Liver (tissue), 9 donors: ENCODE measurements around the gene TMEM243. TPM values are rescaled to one million over a fixed set of nuclear protein-coding genes. Genes with fewer than 3 reads are reported as not detected.

Experiments used
- DNase-seq: peaks from one replicate; pipeline ENCODE4 v3.0.0-alpha.2; 2017; ENCODE audit warnings: low spot score
- H3K27ac ChIP-seq, 2 donors: one replicate each; pipeline ENCODE4 v1.7.0; 2013; ENCODE audit warnings: inconsistent platforms in 2 of 2, low read length in 2 of 2, control low read depth in 1 of 2, low read depth in 1 of 2, mild to moderate bottlenecking in 1 of 2
- H3K27me3 ChIP-seq, 4 donors: one replicate each; pipeline versions ENCODE4 v1.6.1 to v1.7.0; 2013; ENCODE audit warnings: low read length in 3 of 4, inconsistent platforms in 1 of 4, mild to moderate bottlenecking in 1 of 4, moderate library complexity in 1 of 4; ENCODE audit not compliant: control insufficient read depth in 4 of 4, insufficient read depth in 4 of 4
- H3K36me3 ChIP-seq, 4 donors: one replicate each; pipeline versions ENCODE4 v1.6.1 to v1.7.0; 2013; ENCODE audit warnings: low read length in 3 of 4, mild to moderate bottlenecking in 3 of 4, low read depth in 1 of 4, moderate library complexity in 1 of 4; ENCODE audit not compliant: control insufficient read depth in 4 of 4, insufficient read depth in 3 of 4
- H3K4me1 ChIP-seq, 4 donors: one replicate each; pipeline versions ENCODE4 v1.6.1 to v1.7.0; 2013; ENCODE audit warnings: low read length in 3 of 4, mild to moderate bottlenecking in 3 of 4, moderate library complexity in 1 of 4; ENCODE audit not compliant: control insufficient read depth in 4 of 4, insufficient read depth in 4 of 4
- H3K4me3 ChIP-seq, 3 donors: one replicate each; pipeline versions ENCODE4 v1.6.1 to v1.7.0; 2013; ENCODE audit warnings: low read length in 3 of 3, control low read depth in 1 of 3, low read depth in 1 of 3, mild to moderate bottlenecking in 1 of 3
- H3K9ac ChIP-seq, 2 donors: one replicate each; pipeline ENCODE4 v1.7.0; 2013; ENCODE audit warnings: low read length in 2 of 2, mild to moderate bottlenecking in 2 of 2, moderate library complexity in 2 of 2, control low read depth in 1 of 2, low read depth in 1 of 2
- H3K9me3 ChIP-seq, 4 donors: one replicate each; pipeline versions ENCODE4 v1.6.1 to v1.7.0; 2013; ENCODE audit warnings: low read length in 3 of 4; ENCODE audit not compliant: control insufficient read depth in 4 of 4
- EGR1 ChIP-seq, 2 donors: IDR thresholded peaks; 2 replicates each; pipeline ENCODE4 v1.6.1; 2016 to 2018; ENCODE audit warnings: antibody characterized with exemption in 2 of 2, low read depth in 2 of 2
- FOXA1 ChIP-seq: IDR thresholded peaks from 2 replicates; pipeline ENCODE4 v1.6.1; 2016; ENCODE audit warnings: antibody characterized with exemption
- FOXA2 ChIP-seq: IDR thresholded peaks from 2 replicates; pipeline ENCODE4 v1.6.1; 2016; ENCODE audit warnings: antibody characterized with exemption
- GABPA ChIP-seq, 2 donors: IDR thresholded peaks in 1 of 2; conservative IDR thresholded peaks in 1 of 2; 2 replicates each; pipeline ENCODE4 v1.6.1; 2016; ENCODE audit warnings: antibody characterized with exemption in 2 of 2, mild to moderate bottlenecking in 1 of 2, moderate library complexity in 1 of 2
- HNF4A ChIP-seq, 2 donors: conservative IDR thresholded peaks; 2 replicates each; pipeline ENCODE4 v1.6.1; 2016; ENCODE audit warnings: antibody characterized with exemption in 2 of 2, mild to moderate bottlenecking in 2 of 2
- HNF4G ChIP-seq: IDR thresholded peaks from 2 replicates; pipeline ENCODE4 v1.6.1; 2016; ENCODE audit warnings: antibody characterized with exemption
- JUND ChIP-seq, 2 donors: IDR thresholded peaks; 2 replicates each; pipeline ENCODE4 v1.6.1; 2016; ENCODE audit warnings: antibody characterized with exemption in 2 of 2
- NR2F2 ChIP-seq: IDR thresholded peaks from 2 replicates; pipeline ENCODE4 v1.6.1; 2016; ENCODE audit warnings: antibody characterized with exemption
- RAD21 ChIP-seq, 2 donors: IDR thresholded peaks; 2 replicates each; pipeline ENCODE4 v1.6.1; 2016; ENCODE audit warnings: antibody characterized with exemption in 2 of 2, mild to moderate bottlenecking in 2 of 2
- RXRA ChIP-seq, 2 donors: IDR thresholded peaks; 2 replicates each; pipeline ENCODE4 v1.6.1; 2017 to 2018; ENCODE audit warnings: antibody characterized with exemption in 2 of 2, mild to moderate bottlenecking in 1 of 2
- SP1 ChIP-seq: IDR thresholded peaks from 2 replicates; pipeline ENCODE4 v1.6.1; 2018; ENCODE audit warnings: antibody characterized with exemption, mild to moderate bottlenecking
- TAF1 ChIP-seq: conservative IDR thresholded peaks from 2 replicates; pipeline ENCODE4 v1.6.1; 2016; ENCODE audit warnings: antibody characterized with exemption, mild to moderate bottlenecking
- WGBS: extraction: QIAGEN DNeasy Blood & Tissue Kit; methylation state at CpG from one replicate; pipeline ENCODE4 v1.1.7; 2013; 5-methylcytosine and 5-hydroxymethylcytosine counted together
- polyA plus RNA-seq, 2 donors: library from polyadenylated mRNA; stranded (reverse) in 1 of 2; unstranded in 1 of 2; fragments of 200-250 nt in 1 of 2; fragments of >200 nt in 1 of 2; fragmentation: Nextera tagmentation in 1 of 2; extraction: Ambion mirVana in 1 of 2; gene quantifications; one replicate each; pipeline versions ENCODE4 v1.2.1 to v1.2.3, GENCODE V29; 2013 to 2015
- total RNA-seq, 2 donors: library from RNA; depleted of rRNA; stranded (reverse); fragments of >200 nt; gene quantifications; one replicate each; pipeline ENCODE4 v1.2.3, GENCODE V29; 2014
- TF ChIP-seq, protein P1 (sequence below): IDR thresholded peaks from 2 replicates; pipeline ENCODE4 v1.6.1; 2016; ENCODE audit warnings: antibody characterized with exemption
- TF ChIP-seq, protein P2 (sequence below): IDR thresholded peaks from 2 replicates; pipeline ENCODE4 v1.6.1; 2016; ENCODE audit warnings: antibody characterized with exemption
- TF ChIP-seq, protein P3 (sequence below): fragments of 150-350 bp; IDR thresholded peaks from 2 replicates; pipeline ENCODE4 v1.5.1; 2017; ENCODE audit warnings: improper control_type of control experiment, low read depth, low read length; ENCODE audit not compliant: missing input control
- TF ChIP-seq, protein P4 (sequence below): IDR thresholded peaks from 2 replicates; pipeline ENCODE4 v1.6.1; 2016; ENCODE audit warnings: antibody characterized with exemption, mild to moderate bottlenecking
- TF ChIP-seq, protein P5 (sequence below): IDR thresholded peaks from 2 replicates; pipeline ENCODE4 v1.6.1; 2016; ENCODE audit warnings: antibody characterized with exemption
- donor health status: healthy.
- donor health status: healthy.
- donor health status: healthy.
- donor health status: healthy.
- donor health status: healthy.

TMEM243 gene
- total and polyA plus RNA-seq, 4 donors, result 4.8 to 8.0 (median 5.5) TPM

DNA sequence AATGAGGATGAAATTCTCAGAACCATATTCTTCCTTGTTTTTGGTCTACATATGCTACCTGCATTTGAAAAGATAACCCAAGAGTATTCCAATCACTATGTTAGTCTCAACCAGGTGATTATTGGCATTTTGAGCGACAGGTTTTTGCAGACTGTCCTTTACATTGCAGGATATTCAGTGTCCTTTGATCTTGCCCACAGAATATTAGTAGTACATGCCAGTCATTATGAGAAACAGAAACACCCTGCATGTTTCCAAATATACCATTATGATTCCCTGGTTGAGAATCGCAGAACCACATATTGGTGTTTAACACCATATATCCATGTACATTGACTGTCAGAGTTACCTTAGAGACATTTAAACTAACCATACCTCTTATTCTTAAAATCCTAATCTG is 30.6 kb downstream of the TMEM243 start:
- Histone ChIP-seq H3K4me3 (no peak overlapping the region), H3K27ac (no peak overlapping the region), H3K36me3 (peaks cover 10 to 79% (median 65%) of the 10 kb centered on the region in 4 donors), H3K9ac (no peak overlapping the region), H3K27me3 (no peaks in the 10 kb centered on the region), H3K9me3 (no peaks in the 10 kb centered on the region), H3K4me1 (no peaks in the 10 kb centered on the region)
- 98% methylated on average over 2 of the region's 2 CpGs for WGBS
- DNase-seq, result no peak
- TF ChIP-seq, protein P1, sequence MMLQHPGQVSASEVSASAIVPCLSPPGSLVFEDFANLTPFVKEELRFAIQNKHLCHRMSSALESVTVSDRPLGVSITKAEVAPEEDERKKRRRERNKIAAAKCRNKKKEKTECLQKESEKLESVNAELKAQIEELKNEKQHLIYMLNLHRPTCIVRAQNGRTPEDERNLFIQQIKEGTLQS, result no peak
- no peak for TF ChIP-seq NR2F2
- TF ChIP-seq RXRA (IDR thresholded peaks at IDR 0.05), result no peak
- TF ChIP-seq HNF4G, result no peak
- TF ChIP-seq, protein P2, sequence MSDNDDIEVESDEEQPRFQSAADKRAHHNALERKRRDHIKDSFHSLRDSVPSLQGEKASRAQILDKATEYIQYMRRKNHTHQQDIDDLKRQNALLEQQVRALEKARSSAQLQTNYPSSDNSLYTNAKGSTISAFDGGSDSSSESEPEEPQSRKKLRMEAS, result no peak
- no peak for TF ChIP-seq RAD21 (IDR thresholded peaks at IDR 0.05)
- no peak for TF ChIP-seq HNF4A (conservative IDR thresholded peaks at IDR 0.05)
- TF ChIP-seq, protein P3, sequence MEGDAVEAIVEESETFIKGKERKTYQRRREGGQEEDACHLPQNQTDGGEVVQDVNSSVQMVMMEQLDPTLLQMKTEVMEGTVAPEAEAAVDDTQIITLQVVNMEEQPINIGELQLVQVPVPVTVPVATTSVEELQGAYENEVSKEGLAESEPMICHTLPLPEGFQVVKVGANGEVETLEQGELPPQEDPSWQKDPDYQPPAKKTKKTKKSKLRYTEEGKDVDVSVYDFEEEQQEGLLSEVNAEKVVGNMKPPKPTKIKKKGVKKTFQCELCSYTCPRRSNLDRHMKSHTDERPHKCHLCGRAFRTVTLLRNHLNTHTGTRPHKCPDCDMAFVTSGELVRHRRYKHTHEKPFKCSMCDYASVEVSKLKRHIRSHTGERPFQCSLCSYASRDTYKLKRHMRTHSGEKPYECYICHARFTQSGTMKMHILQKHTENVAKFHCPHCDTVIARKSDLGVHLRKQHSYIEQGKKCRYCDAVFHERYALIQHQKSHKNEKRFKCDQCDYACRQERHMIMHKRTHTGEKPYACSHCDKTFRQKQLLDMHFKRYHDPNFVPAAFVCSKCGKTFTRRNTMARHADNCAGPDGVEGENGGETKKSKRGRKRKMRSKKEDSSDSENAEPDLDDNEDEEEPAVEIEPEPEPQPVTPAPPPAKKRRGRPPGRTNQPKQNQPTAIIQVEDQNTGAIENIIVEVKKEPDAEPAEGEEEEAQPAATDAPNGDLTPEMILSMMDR, result no peak
- no peak for TF ChIP-seq JUND (IDR thresholded peaks at IDR 0.05)
- TF ChIP-seq, protein P4, sequence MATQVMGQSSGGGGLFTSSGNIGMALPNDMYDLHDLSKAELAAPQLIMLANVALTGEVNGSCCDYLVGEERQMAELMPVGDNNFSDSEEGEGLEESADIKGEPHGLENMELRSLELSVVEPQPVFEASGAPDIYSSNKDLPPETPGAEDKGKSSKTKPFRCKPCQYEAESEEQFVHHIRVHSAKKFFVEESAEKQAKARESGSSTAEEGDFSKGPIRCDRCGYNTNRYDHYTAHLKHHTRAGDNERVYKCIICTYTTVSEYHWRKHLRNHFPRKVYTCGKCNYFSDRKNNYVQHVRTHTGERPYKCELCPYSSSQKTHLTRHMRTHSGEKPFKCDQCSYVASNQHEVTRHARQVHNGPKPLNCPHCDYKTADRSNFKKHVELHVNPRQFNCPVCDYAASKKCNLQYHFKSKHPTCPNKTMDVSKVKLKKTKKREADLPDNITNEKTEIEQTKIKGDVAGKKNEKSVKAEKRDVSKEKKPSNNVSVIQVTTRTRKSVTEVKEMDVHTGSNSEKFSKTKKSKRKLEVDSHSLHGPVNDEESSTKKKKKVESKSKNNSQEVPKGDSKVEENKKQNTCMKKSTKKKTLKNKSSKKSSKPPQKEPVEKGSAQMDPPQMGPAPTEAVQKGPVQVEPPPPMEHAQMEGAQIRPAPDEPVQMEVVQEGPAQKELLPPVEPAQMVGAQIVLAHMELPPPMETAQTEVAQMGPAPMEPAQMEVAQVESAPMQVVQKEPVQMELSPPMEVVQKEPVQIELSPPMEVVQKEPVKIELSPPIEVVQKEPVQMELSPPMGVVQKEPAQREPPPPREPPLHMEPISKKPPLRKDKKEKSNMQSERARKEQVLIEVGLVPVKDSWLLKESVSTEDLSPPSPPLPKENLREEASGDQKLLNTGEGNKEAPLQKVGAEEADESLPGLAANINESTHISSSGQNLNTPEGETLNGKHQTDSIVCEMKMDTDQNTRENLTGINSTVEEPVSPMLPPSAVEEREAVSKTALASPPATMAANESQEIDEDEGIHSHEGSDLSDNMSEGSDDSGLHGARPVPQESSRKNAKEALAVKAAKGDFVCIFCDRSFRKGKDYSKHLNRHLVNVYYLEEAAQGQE, result no peak
- TF ChIP-seq TAF1, result no peak
- no peak for TF ChIP-seq FOXA2
- no peak for TF ChIP-seq FOXA1
- TF ChIP-seq, protein P5, sequence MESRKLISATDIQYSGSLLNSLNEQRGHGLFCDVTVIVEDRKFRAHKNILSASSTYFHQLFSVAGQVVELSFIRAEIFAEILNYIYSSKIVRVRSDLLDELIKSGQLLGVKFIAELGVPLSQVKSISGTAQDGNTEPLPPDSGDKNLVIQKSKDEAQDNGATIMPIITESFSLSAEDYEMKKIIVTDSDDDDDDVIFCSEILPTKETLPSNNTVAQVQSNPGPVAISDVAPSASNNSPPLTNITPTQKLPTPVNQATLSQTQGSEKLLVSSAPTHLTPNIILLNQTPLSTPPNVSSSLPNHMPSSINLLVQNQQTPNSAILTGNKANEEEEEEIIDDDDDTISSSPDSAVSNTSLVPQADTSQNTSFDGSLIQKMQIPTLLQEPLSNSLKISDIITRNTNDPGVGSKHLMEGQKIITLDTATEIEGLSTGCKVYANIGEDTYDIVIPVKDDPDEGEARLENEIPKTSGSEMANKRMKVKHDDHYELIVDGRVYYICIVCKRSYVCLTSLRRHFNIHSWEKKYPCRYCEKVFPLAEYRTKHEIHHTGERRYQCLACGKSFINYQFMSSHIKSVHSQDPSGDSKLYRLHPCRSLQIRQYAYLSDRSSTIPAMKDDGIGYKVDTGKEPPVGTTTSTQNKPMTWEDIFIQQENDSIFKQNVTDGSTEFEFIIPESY, result no peak
- TF ChIP-seq SP1, result no peak
- no peak for TF ChIP-seq GABPA (IDR thresholded peaks at IDR 0.05 in 1 of 2, conservative IDR thresholded peaks at IDR 0.05 in 1 of 2)

DNA sequence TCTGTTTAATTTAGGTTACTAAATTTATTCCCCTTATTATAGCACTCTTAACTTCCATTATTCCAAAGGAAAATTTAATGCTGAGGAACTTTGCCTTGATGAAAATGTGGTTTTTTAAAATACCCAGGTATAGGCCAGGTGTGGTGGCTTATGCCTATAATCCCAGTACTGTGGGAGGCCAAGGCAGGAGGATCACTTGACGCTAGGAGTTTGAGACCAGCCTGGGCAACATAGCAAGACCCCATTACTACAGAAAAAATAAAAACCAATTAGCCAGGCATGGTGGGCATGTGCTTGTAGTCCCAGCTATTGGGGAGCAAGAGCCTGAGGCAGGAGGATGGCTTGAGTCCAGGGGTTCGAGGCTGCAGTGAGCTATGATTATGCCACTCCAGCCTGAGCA is 32.4 kb downstream of the TMEM243 start:
- Histone ChIP-seq H3K4me1 (no peaks in the 10 kb centered on the region), H3K9ac (no peak overlapping the region), H3K27ac (no peak overlapping the region), H3K36me3 (peaks cover 9 to 81% (median 64%) of the 10 kb centered on the region in 4 donors), H3K4me3 (no peak overlapping the region), H3K9me3 (no peaks in the 10 kb centered on the region), H3K27me3 (no peaks in the 10 kb centered on the region)
- 97% methylated on average over 2 of the region's 2 CpGs for WGBS
- no peak for DNase-seq
- no peak for TF ChIP-seq GABPA (IDR thresholded peaks at IDR 0.05 in 1 of 2, conservative IDR thresholded peaks at IDR 0.05 in 1 of 2)
- TF ChIP-seq, protein P4, result no peak
- TF ChIP-seq EGR1 (IDR thresholded peaks at IDR 0.05; ENCODE audit: low read depth in 2 of 2), result no peak
- no peak for TF ChIP-seq JUND (IDR thresholded peaks at IDR 0.05)
